Fibroblast of skin of abdomen (primary cell): Measurements from ENCODE around the gene ECI2.
"Not testable (repeated sequence)": the region's sequence is repeated elsewhere in the genome, so short reads cannot be mapped to it uniquely, and the experiment has no call there.

ENCODE experiments used
- DNase-seq: peaks from one replicate; pipeline ENCODE4 v3.0.0-alpha.2; 2013

Gene ECI2

GRCh38 chr6:4138186-4138585 lies 2.8 kb upstream of the ECI2 start:
- no peak for DNase-seq

GRCh38 chr6:4136354-4136831 lies 1.0 kb upstream of the ECI2 start:
- DNase-seq: no peak

DNA sequence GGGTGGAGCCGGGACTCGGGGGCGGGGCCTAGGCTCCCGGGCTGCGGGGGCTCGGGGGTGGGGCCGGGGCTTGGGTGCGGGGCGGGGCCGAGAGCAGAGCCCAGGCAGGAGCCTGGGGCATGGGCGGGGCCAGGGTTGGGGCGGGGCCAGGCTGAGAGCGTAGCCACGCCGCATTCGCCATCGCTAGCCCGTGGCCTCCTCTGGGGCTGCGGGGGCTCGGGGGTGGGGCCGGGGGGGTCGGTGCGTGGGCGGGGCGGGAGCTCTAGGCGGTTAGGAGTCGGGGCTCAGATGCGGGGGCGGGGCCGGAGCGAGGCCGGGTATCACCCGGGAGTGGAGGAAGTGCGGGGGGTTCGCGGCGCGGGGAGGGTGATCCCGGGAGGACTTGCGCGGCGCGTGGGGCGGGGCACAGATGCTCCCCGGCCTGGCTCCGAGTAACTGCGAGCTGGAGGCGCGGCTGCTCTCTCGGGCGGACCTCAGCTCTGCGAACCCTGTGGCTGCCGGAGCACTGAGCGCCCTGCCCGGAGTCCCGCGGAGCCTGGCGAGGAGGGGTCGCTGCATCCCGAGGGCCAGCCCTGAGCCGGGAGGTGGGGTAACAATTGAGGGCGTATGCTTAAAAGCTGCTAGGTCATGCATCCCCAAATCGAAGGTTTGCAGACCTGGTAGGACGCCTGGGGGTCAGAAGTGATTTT lies 434 bp upstream of the ECI2 start:
- peak; percentile 96 for DNase-seq

GRCh38 chr6:4133941-4134838 lies 1.2 kb downstream of the ECI2 start:
- DNase-seq: no peak

DNA sequence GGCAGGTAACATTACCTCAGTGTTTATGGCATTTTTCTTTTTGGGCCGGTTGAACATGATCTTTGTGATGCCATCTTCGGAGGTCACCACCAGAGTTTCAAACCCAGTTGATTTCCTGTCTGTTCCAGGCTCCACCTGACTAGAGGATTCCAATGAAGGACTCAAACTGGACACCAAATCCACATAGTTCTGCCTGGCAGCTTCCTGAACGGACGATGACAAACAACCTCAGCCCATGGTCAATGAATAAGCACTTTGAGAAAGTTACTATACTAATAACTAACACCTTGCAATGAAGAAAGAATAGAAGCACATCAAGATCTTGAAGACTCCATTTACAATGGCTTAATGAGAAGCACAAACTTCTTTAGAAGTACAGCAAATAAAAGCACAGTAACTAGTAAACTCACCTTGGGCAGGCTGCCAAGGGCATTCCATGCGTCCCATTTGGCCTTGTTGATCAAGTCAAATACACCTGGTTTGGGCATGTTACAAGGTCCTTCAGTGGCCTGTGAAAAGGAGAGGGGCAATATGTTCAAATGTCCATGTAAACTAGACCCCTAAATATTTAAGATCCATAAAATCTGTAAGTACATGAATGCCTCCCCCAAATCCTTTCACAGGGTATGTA lies 4.9 kb downstream of the ECI2 start:
- DNase-seq: no peak

DNA sequence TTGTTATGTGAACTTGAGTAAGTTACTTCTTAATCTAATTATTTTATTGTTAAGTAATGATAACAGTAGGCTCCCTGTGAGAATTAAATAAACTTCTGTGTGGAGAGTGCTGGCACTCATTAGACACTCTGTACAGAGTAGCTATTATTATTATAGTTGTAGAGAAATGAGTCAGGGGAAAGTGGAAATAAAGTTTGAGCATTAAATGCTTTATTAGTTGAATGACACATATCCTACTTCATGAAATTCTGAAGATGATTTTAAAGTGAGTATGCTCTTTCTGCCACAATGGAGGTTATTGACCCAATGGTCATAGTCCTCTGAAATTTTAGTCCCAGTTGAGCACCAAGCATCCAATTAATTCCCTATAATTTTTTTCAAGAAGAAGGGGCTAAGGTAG lies 5.9 kb downstream of the ECI2 start:
- no peak for DNase-seq

GRCh38 chr6:4128748-4129147 lies 6.6 kb downstream of the ECI2 start:
- no peak for DNase-seq

GRCh38 chr6:4128072-4128471 lies 7.3 kb downstream of the ECI2 start:
- no peak for DNase-seq

- DNase-seq: peak; percentile 90
Measured at GRCh38 chr6:4125933-4126864, 9.2 kb downstream of the ECI2 start.

GRCh38 chr6:4125500-4125899 lies 9.9 kb downstream of the ECI2 start:
- no peak for DNase-seq

DNA sequence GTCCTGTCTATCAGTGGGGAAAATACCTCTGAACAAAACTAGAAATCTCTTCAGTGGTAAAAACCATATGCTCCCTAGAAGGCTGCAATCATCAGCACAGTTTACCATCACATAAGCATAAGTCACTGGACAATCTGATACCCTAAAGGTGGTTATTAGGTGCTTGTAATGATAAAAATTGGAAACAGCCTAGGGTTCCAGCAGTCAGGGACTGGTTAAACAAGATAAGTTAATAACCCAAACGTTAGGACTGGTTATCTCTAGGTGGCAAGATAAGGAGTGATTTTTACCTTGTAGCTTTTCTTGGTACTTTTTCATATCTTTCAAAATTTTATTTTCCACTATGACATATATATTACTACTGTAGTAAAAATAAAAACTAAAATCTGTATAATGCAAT lies 11.0 kb downstream of the ECI2 start:
- no peak for DNase-seq

- no peak for DNase-seq
Measured at GRCh38 chr6:4115741-4116140, 19.6 kb downstream of the ECI2 start.

- DNase-seq: no peak
Measured at GRCh38 chr6:4114123-4114522, 21.3 kb downstream of the ECI2 start.

- no peak for DNase-seq
Measured at GRCh38 chr6:4113649-4114048, 21.7 kb downstream of the ECI2 start.

DNA sequence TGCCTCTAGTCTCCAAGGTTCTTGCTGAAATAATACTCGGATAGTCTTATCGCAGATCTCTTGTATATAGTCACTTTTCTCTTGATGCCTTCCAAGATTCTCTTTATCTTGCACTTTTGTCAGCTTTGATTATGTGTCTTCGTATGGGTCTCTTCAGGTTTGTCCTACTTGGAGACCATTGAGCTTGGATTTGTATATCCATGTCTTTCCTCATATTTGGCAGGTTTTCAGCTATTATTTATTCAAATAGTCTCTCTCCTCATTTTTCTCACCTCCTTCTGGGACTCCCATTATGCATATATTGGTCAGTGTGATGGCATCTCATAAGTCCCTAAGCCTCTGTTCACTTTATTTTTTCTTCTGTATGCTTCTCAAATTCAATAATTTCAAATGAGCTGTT lies 23.0 kb downstream of the ECI2 start:
- DNase-seq: no peak

DNA sequence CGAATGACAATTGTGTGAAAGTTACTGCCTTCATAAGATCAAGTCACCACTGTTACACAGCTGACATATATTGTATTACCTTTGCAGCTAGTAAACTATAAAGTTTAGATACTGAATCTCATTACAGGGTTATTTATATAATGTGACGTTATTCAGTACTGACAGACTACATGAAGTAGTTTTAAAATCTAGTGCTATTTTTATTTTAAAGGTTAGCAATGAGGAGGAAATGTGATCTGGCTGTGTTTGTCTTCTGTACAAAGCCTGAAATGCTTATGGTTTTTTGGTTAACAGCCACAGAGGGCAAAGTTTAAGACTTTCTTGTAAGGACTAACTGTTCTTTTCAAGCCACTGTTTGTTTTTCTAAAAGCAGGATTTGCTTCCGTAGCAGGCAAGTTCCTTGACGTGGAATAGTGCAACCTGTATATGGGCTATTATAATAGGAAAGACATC lies 26.0 kb downstream of the ECI2 start:
- not testable (repeated sequence) for DNase-seq

- DNase-seq: no peak
Measured at GRCh38 chr6:4108561-4109093, 26.7 kb downstream of the ECI2 start.

- DNase-seq: no peak
Measured at GRCh38 chr6:4107873-4108272, 27.5 kb downstream of the ECI2 start.

- no peak for DNase-seq
Measured at GRCh38 chr6:4105980-4106536, 29.3 kb downstream of the ECI2 start.

DNA sequence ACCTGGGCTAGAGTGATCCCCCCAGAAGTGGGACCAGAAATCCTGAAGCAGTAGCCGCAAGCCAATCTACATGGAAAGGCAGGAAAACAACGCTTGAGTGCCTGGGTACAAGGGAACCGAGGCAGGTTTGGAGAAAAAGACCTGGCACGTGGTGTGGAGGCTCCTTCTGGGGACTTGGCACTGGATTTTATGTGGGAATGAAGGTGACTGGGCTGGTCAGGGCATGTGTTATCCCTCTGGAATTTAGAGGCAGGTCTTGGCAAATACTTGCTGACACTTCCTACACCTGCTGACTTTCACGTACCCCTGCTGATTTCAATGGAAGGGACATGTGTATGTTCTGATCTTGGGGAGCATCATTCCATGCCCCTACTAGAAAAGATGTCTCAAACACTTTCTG lies 31.4 kb downstream of the ECI2 start:
- DNase-seq: no peak

GRCh38 chr6:4102687-4103244 lies 32.6 kb downstream of the ECI2 start:
- no peak for DNase-seq
